Right renal pelvis (tissue), 4 donors: ENCODE data around the gene SOX12. TPM values are rescaled to one million over a fixed set of nuclear protein-coding genes. Genes with fewer than 3 reads are reported as not detected.

Experiments used
- DNase-seq, 4 donors: peaks; one replicate each; pipeline ENCODE4 v3.0.0-alpha.2; 2013; ENCODE audit warnings: low read depth in 4 of 4, low spot score in 3 of 4, missing footprints in 1 of 4
- polyA plus RNA-seq, 4 donors: library from polyadenylated mRNA; unstranded; fragments of 120-200 nt; gene quantifications; one replicate each; pipeline ENCODE4 v1.2.1, GENCODE V29; 2013; ENCODE audit not compliant: insufficient read length in 4 of 4

SOX12 gene
- polyA plus RNA-seq, result 10 to 100 TPM; 30.7 to 37.2 (median 33.7) TPM

DNA sequence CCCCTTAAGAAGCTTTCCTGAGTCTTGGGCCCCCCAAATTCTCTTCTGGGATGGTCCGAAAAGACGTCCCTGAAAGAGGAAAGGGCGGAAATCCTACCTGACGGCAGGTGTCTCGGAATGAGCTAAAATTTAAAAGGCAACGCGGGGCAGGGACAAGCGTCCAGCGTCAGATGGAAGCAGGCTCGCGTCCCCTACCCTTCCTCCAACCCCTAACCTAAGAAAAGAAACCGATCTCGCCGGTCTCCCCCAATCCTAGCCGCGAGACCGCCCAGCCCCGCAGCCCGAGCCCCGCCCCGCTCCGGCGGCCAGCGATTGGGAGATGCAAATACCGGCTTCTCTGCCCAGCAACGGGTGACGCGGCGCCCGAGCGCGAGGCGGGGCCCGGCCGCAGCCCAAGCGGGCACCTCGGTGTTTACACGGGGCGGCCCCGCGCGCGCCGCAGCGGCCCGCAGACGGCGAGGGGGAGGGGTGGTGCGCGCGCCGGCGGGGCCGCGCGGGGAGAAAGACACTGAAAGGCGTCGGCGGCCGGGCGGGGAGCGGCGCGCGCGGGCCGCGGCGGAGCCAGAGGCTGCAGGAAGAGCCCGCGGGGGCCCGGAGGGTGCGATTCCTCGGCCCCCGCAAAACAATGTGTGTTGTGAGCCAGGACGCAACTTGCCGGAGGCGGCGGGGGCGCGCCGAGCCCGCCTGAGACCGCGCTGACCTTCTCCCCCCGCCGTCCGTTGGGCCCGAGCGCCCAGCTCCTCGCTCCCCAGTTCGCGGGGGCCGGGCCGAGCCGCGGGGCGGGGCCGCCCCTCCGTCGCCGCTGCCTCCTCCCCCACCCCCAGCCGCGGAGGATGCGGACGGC is at the start of gene SOX12:
Gene SOX12, plus strand, starts transcription at position 508 of the 844 bp plus-strand sequence. CDS start 373 bp downstream, outside the sequence.
- peak; percentile 86 to 92 (median 88) for DNase-seq

DNA sequence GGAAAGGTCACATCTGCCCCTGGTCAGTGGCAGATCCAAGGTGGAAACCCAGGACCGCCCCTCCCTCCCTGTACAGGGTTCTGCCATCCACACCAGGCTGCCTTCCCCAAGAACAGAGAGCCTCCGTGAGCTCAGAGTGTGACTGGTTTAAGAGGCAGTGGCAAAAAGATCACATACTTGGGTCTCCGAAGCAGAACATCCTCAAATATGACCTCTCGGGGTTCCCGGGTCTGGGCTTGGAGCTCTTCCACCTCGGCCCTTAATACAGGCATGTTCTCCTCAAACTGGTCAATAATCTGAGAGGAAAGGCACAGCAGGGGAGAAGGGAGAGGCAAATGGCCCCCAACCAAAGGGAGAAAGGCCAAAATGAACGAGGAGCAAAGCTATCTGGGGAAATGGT is 49.6 kb upstream of the SOX12 start:
- no peak for DNase-seq

DNA sequence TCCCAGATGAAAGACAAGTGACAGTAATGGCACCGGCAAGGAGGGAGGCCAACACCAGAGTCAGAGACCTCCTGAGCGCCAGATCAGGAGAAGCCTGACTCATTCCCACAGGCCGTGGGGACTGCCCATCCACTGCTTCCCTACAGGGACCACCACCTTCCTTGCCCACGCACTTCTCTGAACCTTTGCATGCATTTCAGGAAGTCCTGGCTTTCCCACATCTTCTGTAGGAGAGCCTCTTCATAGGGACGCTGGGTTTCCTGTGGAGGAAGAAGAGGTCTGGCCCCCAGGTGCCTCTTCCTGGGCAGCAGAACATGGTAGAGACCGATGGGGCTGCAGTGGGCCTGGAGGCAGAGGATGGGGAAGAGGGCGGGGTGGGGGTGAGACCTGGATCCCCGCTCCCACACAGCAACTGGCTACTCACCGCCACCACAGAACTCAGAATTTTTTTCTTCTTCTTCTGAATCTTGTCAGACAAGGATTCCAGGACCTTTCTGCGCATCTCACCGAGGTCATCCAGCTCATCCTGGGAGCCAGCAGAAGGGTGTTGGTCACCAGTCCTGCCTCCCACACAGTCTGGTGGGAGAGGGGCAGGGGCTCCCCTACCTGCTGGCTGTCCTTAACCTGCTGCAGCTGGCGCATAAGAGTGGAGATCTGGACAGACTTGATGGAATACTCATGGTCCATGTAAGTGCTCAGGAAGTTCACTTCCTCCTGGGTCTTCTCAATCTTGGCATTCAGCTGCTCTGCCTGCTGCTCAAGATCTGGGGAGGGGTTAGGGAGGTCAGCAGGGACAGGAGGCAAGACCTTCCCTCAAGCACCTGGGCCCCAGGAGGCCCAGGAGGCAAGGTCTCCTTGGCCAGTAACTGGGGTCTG is 48.5 kb upstream of the SOX12 start:
- DNase-seq, result no peak

- DNase-seq, result no peak
Observed at GRCh38 chr20:277496-277781, 47.9 kb upstream of the SOX12 start.

- DNase-seq, result no peak
Observed at GRCh38 chr20:278181-278580, 47.2 kb upstream of the SOX12 start.

DNA sequence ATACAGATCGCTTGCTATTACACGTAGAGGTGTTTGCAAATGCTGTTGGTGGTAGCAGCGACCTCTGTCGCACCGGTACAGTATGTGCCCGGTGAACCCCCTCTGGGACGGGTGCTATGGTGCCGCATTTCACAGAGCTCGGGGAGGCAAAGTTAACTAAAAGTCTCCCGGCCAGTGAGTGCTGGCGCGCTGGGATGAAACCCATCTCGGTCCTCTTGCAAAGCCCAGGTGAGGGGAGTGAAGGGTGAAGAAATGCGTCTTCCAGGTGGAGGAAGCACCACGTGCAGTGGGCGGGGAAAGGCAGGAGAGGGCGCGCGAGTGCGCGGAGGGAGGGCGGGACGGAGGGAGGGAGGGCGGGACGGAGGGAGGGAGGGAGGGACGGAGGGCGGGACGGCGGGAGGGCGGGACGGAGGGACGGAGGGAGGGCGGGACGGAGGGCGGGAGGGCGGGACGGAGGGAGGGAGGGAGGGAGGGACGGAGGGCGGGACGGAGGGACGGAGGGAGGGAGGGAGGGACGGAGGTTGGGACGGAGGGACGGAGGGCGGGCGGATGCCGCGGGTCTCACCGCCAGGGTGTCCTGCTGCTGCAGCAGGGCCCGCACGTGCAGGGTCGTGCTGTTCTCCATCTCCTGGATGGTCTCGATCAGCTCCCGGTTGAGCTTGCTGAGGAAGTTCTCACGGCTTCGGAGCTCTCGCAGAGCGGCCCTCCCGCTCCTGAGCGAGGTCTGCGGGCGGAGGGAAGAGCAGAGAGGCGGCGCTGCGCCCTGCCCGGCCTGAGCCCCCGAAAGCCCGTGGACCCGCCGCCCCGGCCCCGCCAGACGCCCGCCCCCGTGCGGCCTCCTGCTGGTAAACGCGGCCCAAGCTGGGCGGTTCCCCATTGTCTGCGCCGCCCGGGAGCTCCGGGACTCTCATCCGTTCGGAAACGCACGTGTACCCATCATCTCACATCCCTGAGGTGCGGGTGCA is 46.5 kb upstream of the SOX12 start:
- no peak for DNase-seq

DNA sequence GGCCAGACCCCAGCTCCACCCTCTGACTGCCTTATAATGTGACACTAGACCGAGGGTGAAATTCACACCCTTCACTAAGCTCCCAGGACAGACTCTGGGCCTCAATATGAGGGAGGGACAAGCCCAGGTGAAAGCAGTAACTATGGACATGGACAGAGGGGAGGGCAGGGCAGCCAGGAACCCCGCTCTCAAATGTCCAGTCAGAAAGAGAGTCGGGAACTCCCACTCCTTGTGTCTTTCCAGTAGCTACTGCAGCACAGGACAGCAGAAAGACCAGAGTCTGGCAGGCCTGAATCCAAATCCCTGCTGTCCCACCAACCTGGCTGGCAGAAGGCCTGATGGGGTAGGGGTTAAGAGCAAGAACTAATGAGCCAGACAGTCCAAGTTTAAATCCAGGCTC is 41.2 kb upstream of the SOX12 start:
- DNase-seq, result no peak

DNA sequence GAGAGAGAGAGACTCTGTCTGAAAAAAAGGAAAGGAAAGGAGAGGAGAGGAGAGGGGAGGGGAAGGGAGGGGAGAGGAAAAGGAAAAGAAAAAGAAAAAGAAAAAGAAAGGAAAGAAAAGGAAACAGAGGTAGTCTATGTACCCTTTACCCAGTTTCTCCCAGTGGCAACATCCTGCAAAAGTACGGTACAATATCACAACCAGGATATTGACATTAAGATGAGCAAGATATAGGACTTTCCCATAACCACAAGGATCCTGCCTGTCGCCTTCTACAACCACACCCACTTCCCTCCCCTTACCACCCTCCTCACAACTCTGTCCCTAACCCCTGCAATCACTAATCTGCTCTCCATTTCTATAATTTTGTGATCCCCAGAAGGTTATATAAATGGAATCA is 38.8 kb upstream of the SOX12 start:
- no peak for DNase-seq

GRCh38 chr20:288956-289692 is 36.2 kb upstream of the SOX12 start:
- DNase-seq, result no peak

GRCh38 chr20:289693-290083 is 35.7 kb upstream of the SOX12 start:
- no peak for DNase-seq

GRCh38 chr20:290084-290831 is 35.1 kb upstream of the SOX12 start, which contains the start of gene C20orf96:
Gene C20orf96, minus strand, starts transcription at chr20:290750. Its CDS starts 140 bp downstream, at chr20:290610.
- peak; percentile 86 to 91 (median 90) for DNase-seq

DNA sequence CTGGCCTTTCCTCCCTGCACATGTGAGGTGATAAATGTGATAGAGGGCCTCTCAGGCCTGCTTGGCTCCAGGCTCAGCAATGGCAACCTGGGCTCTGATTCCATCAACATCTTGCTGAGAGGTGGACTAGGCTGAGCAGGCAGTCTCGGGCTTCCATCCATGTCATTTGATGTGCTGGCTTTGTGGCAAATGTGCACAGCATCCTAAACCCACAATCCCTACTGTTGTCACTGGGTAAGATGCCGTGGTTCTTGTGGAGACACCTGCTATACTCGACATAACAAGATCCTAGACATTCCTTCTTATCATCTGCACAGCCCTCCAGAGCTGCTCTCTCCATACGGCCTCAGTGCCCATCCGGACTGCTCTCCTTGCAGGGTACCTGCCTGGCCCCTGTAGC is 30.8 kb upstream of the SOX12 start:
- no peak for DNase-seq

- DNase-seq, result no peak
Observed at GRCh38 chr20:295804-296203, 29.5 kb upstream of the SOX12 start.

GRCh38 chr20:297098-297924 is 28.0 kb upstream of the SOX12 start, which contains the start of gene ZCCHC3:
Gene ZCCHC3, plus strand, starts transcription at chr20:297570. Its CDS starts 17 bp downstream, at chr20:297587.
- DNase-seq, result peak in 3 of 4 donors; percentile 86 to 90 (median 87)

DNA sequence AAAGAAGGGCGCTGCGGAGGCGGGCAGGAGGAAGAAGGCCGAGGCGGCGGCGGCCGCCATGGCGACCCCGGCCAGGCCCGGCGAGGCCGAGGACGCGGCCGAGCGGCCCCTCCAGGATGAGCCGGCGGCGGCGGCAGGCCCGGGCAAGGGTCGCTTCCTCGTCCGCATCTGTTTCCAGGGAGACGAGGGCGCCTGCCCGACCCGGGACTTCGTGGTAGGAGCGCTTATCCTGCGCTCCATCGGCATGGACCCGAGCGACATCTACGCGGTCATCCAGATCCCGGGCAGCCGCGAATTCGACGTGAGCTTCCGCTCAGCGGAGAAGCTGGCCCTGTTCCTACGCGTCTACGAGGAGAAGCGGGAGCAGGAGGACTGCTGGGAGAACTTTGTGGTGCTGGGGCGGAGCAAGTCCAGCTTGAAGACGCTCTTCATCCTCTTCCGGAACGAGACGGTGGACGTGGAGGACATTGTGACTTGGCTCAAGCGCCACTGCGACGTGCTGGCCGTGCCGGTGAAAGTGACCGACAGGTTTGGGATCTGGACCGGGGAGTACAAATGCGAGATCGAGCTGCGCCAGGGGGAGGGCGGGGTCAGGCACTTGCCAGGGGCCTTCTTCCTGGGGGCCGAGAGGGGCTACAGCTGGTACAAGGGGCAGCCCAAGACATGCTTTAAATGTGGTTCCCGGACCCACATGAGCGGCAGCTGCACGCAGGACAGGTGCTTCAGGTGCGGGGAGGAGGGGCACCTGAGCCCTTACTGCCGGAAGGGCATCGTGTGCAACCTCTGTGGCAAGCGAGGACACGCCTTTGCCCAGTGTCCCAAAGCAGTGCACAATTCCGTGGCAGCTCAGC is 27.2 kb upstream of the SOX12 start:
- DNase-seq, result no peak

GRCh38 chr20:298776-299391 is 26.5 kb upstream of the SOX12 start:
- DNase-seq, result no peak
